Measurements from ENCODE around the gene THTPA.

Gene THTPA, protein sequence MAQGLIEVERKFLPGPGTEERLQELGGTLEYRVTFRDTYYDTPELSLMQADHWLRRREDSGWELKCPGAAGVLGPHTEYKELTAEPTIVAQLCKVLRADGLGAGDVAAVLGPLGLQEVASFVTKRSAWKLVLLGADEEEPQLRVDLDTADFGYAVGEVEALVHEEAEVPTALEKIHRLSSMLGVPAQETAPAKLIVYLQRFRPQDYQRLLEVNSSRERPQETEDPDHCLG

DNA sequence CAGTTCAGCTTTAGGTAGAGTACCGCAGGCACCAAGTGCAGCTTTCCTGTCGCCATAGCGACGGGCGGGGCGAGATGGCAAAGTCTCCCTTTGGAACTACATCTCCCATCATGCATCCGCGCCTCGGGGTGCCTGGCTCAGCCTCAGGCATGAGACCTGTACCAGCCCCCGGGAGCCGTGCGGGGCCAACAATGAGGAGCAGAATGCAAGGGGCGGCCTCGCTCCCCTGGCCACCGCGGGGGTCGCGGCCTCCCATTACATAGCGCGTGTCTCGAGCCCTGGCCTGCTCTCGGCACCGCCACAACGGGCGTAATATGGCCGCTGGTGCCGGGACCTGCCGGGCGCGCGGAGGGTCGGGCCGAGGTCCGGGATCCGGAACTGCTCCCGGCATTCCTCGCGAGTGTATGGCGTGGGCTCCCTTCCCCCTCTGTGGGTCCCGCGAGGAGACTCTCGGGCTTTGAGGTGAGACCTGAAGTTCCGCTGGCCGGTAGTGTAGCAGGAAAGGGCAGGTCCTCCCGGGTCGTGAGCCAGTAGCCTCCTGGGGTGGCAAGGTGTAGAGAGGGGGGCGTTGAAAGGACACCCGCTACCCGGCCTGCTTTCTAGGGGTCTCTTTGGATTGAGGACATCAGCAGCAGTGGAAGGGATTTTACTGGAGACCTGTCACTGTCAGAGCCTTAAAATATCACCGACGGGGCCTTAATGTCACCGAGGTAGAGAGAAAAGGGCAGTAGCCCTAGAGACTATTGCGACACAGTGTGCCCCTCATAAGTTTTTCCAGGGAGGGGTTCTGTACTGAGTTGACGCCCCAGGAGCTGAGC is at the start of gene THTPA:
TSS of gene THTPA (plus strand) at position 390 of the 818 bp plus-strand sequence. CDS start 487 bp downstream, outside the sequence.
- peak; percentile 93 for DNase-seq

DNA sequence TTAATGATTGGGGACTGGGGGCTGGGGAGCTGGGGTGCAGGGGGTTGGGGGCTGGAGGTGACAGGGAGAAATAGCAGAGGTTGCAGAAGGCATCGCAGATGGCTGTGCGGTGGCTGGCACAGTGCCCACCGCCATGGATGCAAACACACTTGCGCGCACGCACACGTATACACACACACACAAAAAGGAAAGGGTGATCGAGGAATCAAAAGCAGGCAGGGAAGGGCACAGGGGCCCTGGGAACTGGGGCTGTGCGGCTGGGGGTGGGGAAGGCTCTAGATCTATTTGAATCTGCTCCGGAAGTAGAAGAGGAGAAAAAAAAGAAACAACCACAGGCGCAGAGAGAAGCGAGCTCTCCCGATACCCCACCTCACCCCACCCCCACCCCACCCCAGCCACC is 43.9 kb upstream of the THTPA start:
- DNase-seq: peak; percentile 23

DNA sequence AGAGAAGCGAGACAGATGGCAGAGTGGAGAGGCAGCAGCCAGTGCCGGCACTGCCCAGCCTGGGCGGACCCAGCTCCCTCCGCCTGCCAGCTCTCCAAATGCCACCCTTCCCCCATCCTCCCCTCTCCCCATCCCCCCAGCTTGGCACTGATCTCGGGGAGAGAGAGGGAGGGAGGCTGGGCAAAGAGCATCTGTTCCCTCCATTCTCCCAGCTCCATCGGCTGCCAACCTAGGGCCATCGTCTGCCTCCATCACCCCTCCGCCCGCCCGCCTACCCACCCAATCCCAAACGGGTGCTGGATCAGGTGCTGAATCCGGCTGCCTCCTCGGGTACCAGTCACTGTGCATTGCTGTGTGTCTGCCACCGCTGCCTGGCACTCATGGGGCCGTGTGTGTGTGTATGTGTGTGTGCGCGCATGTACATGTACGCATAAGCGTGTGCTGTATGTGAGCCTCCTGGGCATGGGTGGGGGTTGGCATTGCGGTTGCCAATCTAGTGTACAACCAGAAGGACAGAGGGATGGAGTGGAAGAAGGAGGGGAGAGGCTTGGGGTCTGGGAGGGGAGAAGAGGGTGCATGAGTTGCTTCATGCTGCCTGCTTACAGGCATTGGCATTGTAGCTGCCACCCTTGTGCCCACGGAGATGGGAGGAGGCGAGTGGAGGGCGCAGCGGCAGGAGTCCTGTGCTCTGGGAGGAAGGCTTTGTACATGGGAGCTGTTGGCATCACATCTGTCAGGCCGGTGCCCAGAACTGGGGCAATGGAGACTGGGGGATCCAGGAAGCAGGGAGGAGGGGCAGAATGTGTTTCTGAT is 42.9 kb upstream of the THTPA start:
- no peak for DNase-seq

DNA sequence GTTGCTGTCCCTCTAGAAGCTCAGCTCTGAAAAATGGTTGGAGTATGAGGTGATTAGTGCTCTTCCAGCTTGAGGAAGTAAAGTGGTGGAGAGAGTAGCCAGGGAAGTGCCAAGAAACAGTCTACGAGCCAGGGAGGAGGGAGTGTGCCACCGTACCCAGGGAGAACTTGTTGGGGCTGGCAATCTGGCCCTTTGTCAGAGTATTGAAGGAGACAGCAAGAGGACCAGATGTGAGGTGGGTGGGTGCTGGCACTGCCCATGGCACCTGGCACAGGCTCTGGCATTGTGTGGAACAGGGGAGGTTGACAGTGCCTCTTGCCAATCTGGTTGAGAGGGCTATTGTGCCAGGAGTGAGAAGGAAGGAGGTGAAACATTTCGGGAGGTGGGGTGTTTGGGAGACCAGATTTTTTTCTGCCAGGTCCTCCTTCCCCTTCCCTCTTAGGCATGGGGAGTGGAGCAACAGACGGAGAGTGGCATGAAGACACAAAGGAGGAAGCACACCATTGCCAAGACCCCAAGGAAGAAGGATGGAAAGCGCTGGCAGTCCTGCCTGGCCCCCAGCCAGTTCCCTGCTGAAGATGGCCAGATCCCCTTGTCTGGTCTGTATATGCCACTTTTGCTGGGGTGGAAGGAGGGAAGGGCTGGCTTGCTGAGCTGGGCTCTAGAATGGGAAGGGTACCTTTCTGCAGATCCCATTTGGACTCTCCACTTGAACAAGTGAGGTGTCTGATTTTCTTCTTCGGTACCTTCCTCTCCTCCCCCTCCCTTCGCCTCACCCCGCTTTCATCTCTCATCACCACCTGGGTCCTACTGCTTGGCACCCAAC is 42.0 kb upstream of the THTPA start:
- DNase-seq: no peak

DNA sequence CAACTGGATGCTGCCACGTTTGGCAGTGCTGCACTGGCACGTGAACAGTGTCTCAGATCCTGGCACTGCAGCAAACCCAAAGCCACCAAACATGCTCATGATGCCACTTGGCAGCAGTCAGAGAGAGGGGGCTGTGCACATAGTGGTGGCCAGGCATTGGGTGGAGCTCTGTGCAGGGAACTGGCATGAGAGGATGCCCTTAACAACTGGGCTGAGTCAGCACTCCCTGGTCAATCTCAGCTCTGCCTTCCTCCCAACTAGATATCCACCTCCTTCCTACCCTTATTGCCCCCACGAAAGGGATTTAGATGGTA is 41.5 kb upstream of the THTPA start:
- DNase-seq: no peak

DNA sequence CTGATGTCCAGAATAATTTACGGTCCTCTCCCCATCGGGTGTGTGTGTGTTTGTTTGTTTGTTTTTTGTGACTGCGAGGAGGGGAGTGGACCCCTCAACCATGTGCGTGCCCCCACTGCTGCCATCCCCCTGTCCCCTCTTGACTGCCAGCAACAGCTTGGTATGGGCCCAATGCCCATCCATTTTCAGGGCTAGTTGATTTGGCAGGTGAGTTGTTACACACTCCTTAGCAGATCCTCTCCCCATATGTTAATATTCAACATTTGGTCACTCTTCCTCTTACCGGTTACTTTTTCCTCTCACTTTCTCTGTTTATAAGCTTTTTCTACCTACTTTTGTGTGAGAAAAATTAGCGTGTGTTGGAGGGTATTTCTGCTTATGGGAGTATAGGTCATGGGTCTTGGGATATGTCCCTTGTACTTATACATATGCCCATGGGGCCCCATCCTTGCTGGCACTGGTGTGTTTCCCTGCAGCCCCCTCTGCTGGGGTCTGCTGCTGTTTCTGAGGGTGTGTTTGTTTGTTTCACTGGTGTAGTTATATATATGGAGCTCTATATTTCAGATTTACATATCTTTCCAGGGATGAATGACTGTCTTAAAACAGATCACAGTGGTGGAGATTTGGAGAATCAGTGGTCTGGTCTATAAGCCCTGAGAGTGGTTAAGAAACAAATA is 38.3 kb upstream of the THTPA start:
- DNase-seq: no peak

DNA sequence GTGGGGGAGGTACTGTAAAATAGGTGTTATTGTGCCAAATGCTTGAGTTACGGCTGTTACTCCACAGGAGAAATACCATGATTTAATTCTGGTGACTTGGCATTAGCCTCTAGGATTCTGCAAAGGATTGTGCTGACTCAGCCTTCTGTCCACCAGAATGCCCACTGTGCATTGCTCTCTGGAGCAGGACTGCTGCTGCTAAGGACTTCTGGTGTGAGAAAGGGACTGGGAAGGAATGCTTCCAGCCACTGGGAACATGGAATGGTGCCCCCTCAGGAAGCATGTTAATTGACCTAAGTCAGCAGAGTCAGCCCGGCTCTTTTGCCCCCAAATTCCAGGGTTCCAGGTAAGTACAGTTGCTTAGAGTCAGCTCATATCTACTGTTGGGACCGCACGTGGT is 37.4 kb upstream of the THTPA start:
- DNase-seq: no peak

DNA sequence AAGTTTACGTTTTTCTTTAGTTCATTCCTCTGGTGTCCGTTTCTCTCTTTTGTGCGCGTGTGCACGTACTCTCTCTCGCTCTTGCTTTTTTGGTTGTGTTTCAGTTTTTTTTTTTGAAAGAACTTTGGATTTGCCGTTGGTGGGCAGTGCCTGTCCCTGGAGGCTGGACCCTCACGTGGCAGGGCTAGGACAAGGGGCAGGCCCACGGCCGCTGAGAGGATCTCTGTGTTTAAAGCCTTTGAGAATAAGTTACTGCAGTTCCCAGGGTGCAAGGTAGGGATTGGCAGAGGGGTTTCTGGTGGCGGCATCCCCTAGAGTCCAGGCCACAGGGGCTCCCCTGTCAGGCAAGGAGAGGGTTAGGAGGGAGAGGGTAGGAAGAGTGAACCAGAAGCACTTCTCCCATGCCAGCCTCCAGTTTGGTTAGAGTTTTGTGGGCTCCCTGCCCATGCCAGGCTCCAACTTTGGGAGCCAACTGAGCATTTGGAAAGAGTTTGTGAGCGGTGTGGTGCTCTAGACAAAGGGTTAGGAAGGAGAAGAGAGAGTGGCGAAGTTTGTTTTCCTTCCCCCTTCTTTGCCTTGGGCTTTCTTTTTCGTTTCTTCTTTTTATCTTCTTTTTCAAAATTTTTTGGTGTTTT is 35.1 kb upstream of the THTPA start:
- no peak for DNase-seq

DNA sequence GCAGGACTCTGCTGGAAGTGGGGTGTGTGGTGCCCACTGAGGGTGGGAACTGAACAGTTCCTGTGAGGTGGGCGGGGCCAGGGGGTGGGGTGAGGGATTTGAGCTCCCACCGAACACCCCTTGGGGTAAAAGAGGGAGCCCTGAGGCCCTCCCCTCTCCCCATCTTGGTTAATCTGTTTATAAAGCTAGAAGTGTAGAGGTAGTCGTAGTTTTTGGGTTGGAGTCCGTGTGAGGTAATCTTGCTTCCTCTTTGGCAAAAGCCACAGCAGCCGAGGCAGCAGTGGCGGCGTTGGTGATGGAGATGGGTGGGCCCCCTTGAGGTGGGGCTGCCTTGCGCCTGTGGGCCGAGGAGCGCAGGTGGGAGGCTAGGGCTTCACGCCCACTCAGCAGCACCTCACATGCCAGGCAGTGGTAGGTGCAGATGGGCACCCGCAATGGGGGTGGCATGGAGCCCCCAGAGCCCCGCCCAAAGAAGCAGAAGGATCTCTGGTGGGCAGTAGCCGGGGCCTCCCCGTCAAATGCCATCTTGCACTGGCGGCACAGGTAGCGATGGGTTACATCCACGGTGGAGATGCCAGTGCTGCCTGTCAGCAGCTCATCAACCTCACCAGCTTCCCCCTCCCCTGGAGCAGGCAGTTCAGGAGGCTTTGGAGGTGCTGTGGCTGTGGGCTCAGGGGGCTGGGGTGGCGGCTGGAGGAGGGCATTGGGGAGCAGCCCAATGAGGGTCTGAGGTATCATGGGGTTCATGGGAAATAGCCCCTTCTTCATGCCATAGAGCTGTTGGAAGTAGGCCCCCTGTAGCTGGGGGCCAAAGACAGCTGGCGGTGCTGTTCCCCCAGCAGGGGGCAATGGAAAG is 34.1 kb upstream of the THTPA start:
- DNase-seq: no peak

DNA sequence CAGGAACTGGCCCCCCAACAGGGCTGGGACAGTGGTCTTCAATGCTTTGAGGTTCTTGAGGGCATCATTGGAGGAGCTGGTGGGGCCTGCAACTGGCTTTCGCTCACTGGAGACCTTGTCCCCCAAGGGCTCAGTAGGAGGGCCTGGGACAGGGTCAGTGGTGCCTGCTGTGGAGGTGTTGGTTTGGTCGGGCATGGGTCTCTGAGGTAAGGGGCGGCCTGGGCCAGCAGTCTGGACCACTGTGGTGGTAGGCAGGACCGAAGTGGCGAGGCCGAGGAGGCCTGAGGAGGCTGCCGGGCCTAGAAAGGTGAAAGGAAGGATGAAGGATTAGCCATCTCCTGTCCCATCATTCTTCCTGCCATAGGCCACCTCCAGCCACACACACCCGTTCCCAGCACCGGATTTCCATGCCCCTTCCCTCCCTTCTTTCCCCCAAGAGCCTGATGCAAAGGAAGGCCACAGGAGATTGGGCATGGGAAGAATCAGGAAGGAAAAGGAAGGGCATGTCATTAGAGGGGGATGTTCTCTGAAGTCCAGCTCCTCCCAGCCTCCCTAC is 33.4 kb upstream of the THTPA start:
- DNase-seq: no peak

DNA sequence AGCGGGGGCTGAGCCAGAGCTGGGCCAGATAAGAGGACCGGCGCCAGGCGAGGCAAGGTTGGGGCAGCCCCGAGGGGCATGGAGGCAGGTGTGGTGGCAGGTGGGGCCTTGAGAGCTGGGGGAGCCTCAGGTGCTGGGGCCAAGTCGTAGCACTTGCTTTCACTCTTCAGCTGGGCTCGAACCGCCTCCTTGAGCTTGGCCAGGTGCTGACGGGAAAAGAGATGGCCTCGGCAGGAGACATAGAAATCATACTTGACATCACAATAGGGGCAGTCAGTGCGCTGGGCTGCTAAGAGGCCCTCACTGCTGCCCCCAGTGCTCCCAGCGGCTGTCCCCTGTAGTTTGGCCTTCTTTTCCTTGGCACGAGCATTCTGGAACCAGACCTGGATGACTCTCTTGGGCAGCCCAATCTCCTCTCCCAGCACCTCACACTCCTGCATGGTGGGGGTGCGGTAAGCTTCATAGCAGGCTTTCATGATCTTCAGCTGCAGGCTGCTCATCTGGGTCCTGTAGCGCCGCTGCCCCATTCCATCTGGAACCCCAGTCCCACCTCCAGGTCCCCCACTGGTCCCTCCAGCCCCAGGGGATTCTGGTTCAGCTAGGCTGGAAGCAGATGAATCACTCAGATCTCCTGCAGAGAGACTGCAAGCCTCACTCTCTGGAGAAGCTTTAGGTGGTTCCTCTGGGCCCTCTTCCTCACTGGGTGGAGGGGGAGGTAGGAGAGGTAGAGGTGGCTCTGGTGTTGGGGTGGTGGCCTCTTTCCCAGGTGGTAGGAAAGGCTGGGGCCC is 32.6 kb upstream of the THTPA start:
- no peak for DNase-seq

DNA sequence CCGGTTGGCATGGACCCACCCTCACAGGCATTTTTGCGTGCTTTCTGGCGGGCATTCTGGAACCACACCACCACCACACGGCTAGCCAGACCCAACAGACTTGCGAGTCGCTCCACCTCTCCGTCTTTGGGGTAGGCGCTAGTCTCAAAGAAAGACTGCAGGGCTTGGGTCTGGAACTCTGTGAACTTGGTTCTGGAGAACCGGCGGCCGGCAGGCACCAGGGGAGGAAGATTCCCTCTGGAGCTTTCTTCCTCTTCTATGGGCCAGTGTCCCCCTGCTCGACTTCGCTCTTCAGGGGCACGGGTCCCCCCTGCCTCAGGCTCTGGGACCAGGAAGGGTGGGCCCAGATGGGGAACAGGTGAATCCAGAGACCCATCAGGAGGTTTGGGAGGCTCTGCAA is 31.1 kb upstream of the THTPA start:
- no peak for DNase-seq

DNA sequence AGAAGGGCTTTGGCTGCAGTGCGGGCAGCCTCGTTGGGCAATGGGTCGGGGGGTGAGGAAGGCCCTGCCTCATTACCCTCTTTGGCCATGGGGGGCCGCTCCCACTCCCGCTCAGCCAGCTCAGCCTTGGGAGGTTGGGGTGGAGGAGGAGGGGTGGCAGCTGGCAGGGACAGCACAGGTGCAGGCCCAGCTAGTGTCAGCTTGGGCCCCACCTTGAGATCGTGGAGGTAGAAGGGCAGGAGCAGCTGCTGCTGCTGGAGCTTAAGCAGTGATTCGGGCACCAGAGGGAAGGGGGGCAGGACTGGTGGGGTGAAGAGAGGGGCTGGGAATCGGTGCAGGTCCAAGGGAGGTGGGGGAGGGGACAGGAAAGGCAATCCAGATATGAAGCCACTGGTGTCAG is 30.5 kb upstream of the THTPA start:
- DNase-seq: no peak

DNA sequence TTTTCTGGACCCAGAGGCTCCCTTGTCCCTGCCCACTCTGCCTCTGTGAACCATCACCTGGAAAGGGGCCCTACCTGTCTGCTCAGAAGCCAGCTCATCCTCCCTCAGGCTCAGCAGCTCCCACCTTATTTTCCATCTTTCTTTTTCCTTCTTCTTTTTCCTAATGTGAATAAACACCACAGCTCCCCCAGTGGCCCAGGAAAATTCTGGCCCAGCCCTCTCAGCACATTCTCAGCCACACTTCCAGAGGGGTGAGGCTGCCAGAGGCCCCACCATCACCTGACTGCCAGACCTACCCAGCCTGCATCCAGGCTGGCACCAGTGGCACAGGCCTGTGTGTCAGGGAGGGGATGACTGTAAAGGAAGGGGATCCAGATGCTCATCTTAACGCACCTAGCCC is 27.5 kb upstream of the THTPA start:
- DNase-seq: no peak

DNA sequence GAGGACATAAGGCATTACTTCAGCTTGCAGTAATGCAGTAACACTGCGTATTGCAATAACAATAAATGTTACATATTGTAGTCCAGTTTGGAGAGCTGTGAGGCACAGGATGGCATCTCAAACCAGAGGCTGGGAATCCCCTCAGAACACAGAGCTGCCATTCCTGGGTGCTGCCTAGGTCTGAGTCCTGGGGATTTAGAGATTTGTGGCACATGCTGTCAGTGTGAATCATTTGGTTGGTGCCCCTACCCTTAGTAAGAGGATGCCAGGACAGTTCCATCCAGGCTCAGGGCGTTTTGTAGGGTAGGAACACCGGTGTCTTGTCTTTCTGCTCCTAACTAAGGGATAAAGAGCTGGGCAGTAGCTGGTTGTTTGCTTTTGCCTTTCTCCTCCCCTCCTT is 27.1 kb upstream of the THTPA start:
- no peak for DNase-seq

DNA sequence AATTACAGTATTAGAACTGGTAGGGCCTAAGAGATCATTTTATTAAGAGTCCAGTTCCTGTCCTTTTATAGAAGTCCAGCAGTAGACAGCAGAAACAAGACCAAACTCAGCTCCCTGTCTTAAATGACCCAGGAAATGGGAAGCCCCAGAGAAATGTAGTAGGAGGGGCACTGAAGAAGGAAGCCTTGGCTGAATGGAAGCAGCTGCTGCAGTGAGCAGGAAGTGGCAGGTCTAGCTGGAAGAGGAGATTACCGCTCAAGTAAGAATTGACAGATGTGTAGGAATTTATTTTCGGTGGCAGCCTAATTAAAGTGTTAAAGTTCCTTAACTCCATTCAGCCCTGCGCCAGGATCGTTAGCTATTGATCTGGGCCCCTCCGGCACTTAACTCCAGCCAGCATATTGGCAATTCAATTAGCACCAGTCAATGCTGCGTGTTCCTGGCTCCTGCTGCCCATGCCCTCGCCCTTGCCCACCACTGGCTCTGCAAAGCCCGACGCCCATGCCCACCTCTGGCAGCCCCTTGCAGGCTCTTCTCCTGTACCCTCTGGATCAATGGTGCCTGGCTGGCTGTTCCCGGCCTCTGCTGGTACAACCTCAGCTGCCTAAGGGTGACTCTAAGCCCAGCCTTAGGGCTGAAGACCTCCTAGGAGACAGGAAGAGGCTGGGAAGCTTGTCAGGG is 25.6 kb upstream of the THTPA start:
- no peak for DNase-seq

DNA sequence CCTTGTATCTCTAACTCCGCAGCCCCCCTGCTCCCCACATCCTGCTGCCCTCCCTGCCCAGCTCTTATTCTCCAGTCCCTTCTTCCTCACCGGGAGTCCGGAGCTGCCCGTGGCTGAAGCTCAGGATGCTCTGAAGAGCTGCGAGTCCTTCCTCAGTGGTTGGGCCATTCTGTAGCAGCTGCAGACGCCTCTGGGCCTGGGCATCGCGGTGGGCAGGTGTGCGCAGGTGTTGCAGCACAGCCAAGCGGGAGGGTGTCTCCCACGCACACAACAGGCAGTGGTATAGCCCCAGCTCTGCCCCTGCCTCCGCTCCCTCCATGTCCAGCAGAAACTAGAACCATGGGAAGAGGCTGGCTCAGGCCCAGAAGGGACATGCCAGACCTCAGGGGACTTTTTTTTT is 24.7 kb upstream of the THTPA start:
- DNase-seq: no peak

DNA sequence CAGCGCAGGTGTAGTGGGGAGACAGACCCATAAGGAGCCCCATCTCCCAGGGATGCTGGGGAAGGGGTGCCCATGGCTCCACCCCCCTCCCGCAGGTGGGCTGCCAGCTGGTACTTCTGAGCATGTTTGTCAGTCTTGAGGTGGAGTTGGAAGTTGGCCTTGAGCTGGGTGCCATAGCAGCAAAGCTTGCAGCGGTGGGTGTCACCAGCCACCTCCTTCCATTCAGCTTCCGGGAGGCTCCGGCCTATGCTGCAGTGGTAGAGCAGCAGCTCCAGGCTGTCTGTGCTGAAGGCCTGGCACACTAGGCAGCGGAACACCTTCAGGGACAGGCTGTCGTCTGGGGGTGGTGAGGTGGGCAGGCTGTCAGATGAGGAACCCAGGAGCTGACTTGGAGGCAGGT is 23.4 kb upstream of the THTPA start:
- DNase-seq: no peak

All from activated T-cell treated with anti-CD3 and anti-CD28 coated beads, Interleukin-2, amount 50 U/mL, for 1 hour (primary cell).